HepG2 (cell line): ENCODE results near the gene MACROD2. TPM values are rescaled to one million over a fixed set of nuclear protein-coding genes. Genes with fewer than 3 reads are reported as not detected.

Source experiments
- BCL6 ChIP-seq: IDR thresholded peaks from 2 replicates; pipeline ENCODE4 v1.6.1; 2016; ENCODE audit warnings: missing genetic modification reagents, missing compliant biosample characterization
- BRCA1 ChIP-seq: sonication (generic); formaldehyde crosslinking; IDR thresholded peaks from 2 replicates; pipeline ENCODE4 v1.4.0; 2020; ENCODE audit warnings: missing genetic modification reagents
- CCDC6 ChIP-seq: sonication (generic); formaldehyde crosslinking; IDR thresholded peaks from 2 replicates; pipeline ENCODE4 v1.8.1; 2022; ENCODE audit warnings: mild to moderate bottlenecking, missing genetic modification reagents, moderate library complexity
- DRAP1 ChIP-seq: IDR thresholded peaks from 2 replicates; pipeline ENCODE4 v1.6.1; 2016; ENCODE audit warnings: missing genetic modification reagents, missing compliant biosample characterization
- KDM5A ChIP-seq: fragments of 200-600 bp; sonication (generic); IDR thresholded peaks from 2 replicates; pipeline ENCODE4 v1.7.0; 2018; ENCODE audit warnings: antibody characterized with exemption, mild to moderate bottlenecking, low read length, borderline replicate concordance
- KDM5B ChIP-seq: sonication (generic); formaldehyde crosslinking; IDR thresholded peaks from 2 replicates; pipeline ENCODE4 v1.4.0; 2020; ENCODE audit warnings: missing genetic modification reagents, mild to moderate bottlenecking, borderline replicate concordance
- NFE2 ChIP-seq: sonication (generic); formaldehyde crosslinking; IDR thresholded peaks from 2 replicates; pipeline ENCODE4 v1.4.0; 2020; ENCODE audit warnings: missing genetic modification reagents
- POLR2A ChIP-seq, 2 experiments: IDR thresholded peaks; 2 replicates each; pipeline ENCODE4 v1.6.1; 2011; ENCODE audit warnings: low read depth in 2 of 2, low read length in 2 of 2, mild to moderate bottlenecking in 1 of 2, moderate library complexity in 1 of 2; ENCODE audit not compliant: insufficient read depth in 1 of 2
- SAP130 ChIP-seq: IDR thresholded peaks from 2 replicates; pipeline ENCODE4 v1.6.1; 2016; ENCODE audit warnings: low read depth
- TEF ChIP-seq: sonication (generic); formaldehyde crosslinking; IDR thresholded peaks from 2 replicates; pipeline ENCODE4 v1.5.0; 2020; ENCODE audit warnings: missing genetic modification reagents
- ZBTB37 ChIP-seq: sonication (generic); formaldehyde crosslinking; IDR thresholded peaks from 2 replicates; pipeline ENCODE4 v1.4.0; 2020; ENCODE audit warnings: mild to moderate bottlenecking, missing genetic modification reagents
- ZFP90 ChIP-seq: sonication (generic); formaldehyde crosslinking; IDR thresholded peaks from 2 replicates; pipeline ENCODE4 v1.8.0; 2022; ENCODE audit warnings: missing genetic modification reagents, mild to moderate bottlenecking, inconsistent platforms, borderline replicate concordance
- ZNF260 ChIP-seq: sonication (generic); formaldehyde crosslinking; IDR thresholded peaks from 2 replicates; pipeline ENCODE4 v1.4.0; 2020; ENCODE audit warnings: missing genetic modification reagents, low read depth, mild to moderate bottlenecking, borderline replicate concordance
- ZNF530 ChIP-seq: sonication (generic); formaldehyde crosslinking; IDR thresholded peaks from 2 replicates; pipeline ENCODE4 v1.5.0; 2020; ENCODE audit warnings: low read depth, mild to moderate bottlenecking, missing genetic modification reagents
- ZSCAN12 ChIP-seq: sonication (generic); formaldehyde crosslinking; IDR thresholded peaks from 2 replicates; pipeline ENCODE4 v1.9.0; 2021; ENCODE audit warnings: mild to moderate bottlenecking, missing genetic modification reagents
- ZXDC ChIP-seq: sonication (generic); formaldehyde crosslinking; IDR thresholded peaks from 2 replicates; pipeline ENCODE4 v1.5.0; 2020; ENCODE audit warnings: mild to moderate bottlenecking, missing genetic modification reagents
- polyA plus RNA-seq, 8 experiments: library from polyadenylated mRNA; depleted of rRNA in 3 of 8; stranded (reverse) in 7 of 8; unstranded in 1 of 8; fragments of >200 nt; fragmentation: Illumina TruSeq in 4 of 8; extraction: Trizol in 4 of 8; gene quantifications; 2 replicates each; pipeline versions ENCODE4 v1.2.1 to v1.2.3, GENCODE V29; 2011 to 2016; ENCODE audit warnings: low read depth in 4 of 8, missing spikeins in 1 of 8, mixed read lengths in 1 of 8; ENCODE audit not compliant: insufficient read depth in 1 of 8
- total RNA-seq, 5 experiments: library from RNA; depleted of rRNA; stranded (reverse); fragments of >200 nt; fragmentation: Illumina TruSeq; extraction: Trizol; gene quantifications; 2 replicates each; pipeline ENCODE4 v1.2.3, GENCODE V29; 2016; ENCODE audit warnings: low read depth in 1 of 5

MACROD2 gene
- total and polyA plus RNA-seq, 2 of the 13 experiments (the other 11 are each of a cell fraction or from before 2014, with no cell fraction given): 0.13 to 0.51 TPM

- no peak for TF ChIP-seq ZNF530 (CRISPR knock-in tag)
- no peak for TF ChIP-seq KDM5A
- TF ChIP-seq ZBTB37 (CRISPR knock-in tag): no peak
- peak; percentile 55; the same call in 1 of the 2 replicates for TF ChIP-seq SAP130 (CRISPR knock-in tag)
- no peak for TF ChIP-seq BRCA1 (CRISPR knock-in tag)
- no peak for TF ChIP-seq ZSCAN12 (CRISPR knock-in tag)
- TF ChIP-seq BCL6 (CRISPR knock-in tag): peak; percentile 74; the same call in 1 of the 2 replicates
- no peak; the same call in 1 of the 2 replicates for TF ChIP-seq TEF
- no peak for TF ChIP-seq POLR2A (IDR thresholded peaks at IDR 0.05; ENCODE audit: insufficient read depth in 1 of 2, low read depth in 2 of 2, low read length in 2 of 2)
- no peak for TF ChIP-seq KDM5B
- no peak for TF ChIP-seq NFE2
- TF ChIP-seq ZNF260 (CRISPR knock-in tag): no peak
- TF ChIP-seq ZFP90 (CRISPR knock-in tag): no peak
- no peak for TF ChIP-seq CCDC6
- no peak for TF ChIP-seq ZXDC (CRISPR knock-in tag)
- peak; percentile 43; the same call in 1 of the 2 replicates for TF ChIP-seq DRAP1 (CRISPR knock-in tag)
These were observed 995.7 kb downstream of the MACROD2 start (continued) for GRCh38 chr20:14991023-14991422.
